KBM-7 (cell line): ENCODE measurements around the gene SLC2A4RG.

Experiments used
- DNase-seq: peaks from one replicate; pipeline ENCODE4 v3.0.0-alpha.2; 2015
- in situ Hi-C: fragments of 300-500 bp; cut with MboI; formaldehyde crosslinking; loops from 2 replicates; pipeline ENCODE4 v1.14.3; 2020; ENCODE audit warnings: low sequenced_read_pairs, low pct_unique_long_range_greater_than_20kb, mixed read lengths

Gene SLC2A4RG

GRCh38 chr20:63748070-63748933 is 8.7 kb downstream of the SLC2A4RG start:
- in situ Hi-C loops, result no loop called here
- DNase-seq, result no peak

GRCh38 chr20:63748934-63749270 is 9.3 kb downstream of the SLC2A4RG start:
- DNase-seq, result no peak
- in situ Hi-C loops, result no loop called here

GRCh38 chr20:63749597-63750508 is 10.3 kb downstream of the SLC2A4RG start:
- no peak for DNase-seq
- in situ Hi-C loops, result no loop called here

GRCh38 chr20:63750807-63751470 is 11.4 kb downstream of the SLC2A4RG start:
- DNase-seq, result peak; percentile 19
- in situ Hi-C loops, result no loop called here

- no peak for DNase-seq
- in situ Hi-C loops, result no loop called here
Observed at GRCh38 chr20:63751471-63752271, 12.1 kb downstream of the SLC2A4RG start.

- in situ Hi-C loops, result no loop called here
Observed at GRCh38 chr20:63752411-63753101, 13.0 kb downstream of the SLC2A4RG start.

GRCh38 chr20:63753381-63753780 is 13.8 kb downstream of the SLC2A4RG start:
- no peak for DNase-seq
- in situ Hi-C loops, result no loop called here

More at GRCh38 chr20:63752411-63753101, 13.0 kb downstream of the SLC2A4RG start:
- DNase-seq, result no peak

GRCh38 chr20:63754008-63754407 is 14.4 kb downstream of the SLC2A4RG start:
- in situ Hi-C loops, result no loop called here
- DNase-seq, result no peak

- DNase-seq, result no peak
- in situ Hi-C loops, result no loop called here
Observed at GRCh38 chr20:63755933-63756647, 16.5 kb downstream of the SLC2A4RG start.

- in situ Hi-C loops, result no loop called here
Observed at GRCh38 chr20:63756648-63756991, 17.0 kb downstream of the SLC2A4RG start.

GRCh38 chr20:63758152-63758551 is 18.6 kb downstream of the SLC2A4RG start:
- DNase-seq, result no peak
- in situ Hi-C loops, result no loop called here

More at GRCh38 chr20:63756648-63756991, 17.0 kb downstream of the SLC2A4RG start:
- no peak for DNase-seq

- in situ Hi-C loops, result no loop called here
Observed at GRCh38 chr20:63759377-63759901, 19.9 kb downstream of the SLC2A4RG start.

GRCh38 chr20:63765082-63765873 is 25.7 kb downstream of the SLC2A4RG start:
- DNase-seq, result no peak
- in situ Hi-C loops, result no loop called here

More at GRCh38 chr20:63759377-63759901, 19.9 kb downstream of the SLC2A4RG start:
- no peak for DNase-seq

- no peak for DNase-seq
- in situ Hi-C loops, result no loop called here
Observed at GRCh38 chr20:63765902-63766301, 26.3 kb downstream of the SLC2A4RG start.

- in situ Hi-C loops, result no loop called here
- no peak for DNase-seq
Observed at GRCh38 chr20:63766695-63767426, 27.3 kb downstream of the SLC2A4RG start.

- in situ Hi-C loops, result no loop called here
Observed at GRCh38 chr20:63767456-63767855, 27.9 kb downstream of the SLC2A4RG start.

More at GRCh38 chr20:63767456-63767855, 27.9 kb downstream of the SLC2A4RG start:
- DNase-seq, result no peak
